Limb (tissue), 2 donors: ENCODE results near the gene CGB3.
"Not testable (repeated sequence)": the region's sequence is repeated elsewhere in the genome, so short reads cannot be mapped to it uniquely, and the experiment has no call there.

Experiments used
- DNase-seq, 2 donors: peaks; one replicate each; pipeline ENCODE4 v3.0.0-alpha.2; 2016; ENCODE audit errors: extremely low spot score in 2 of 2

CGB3 gene

GRCh38 chr19:49024233-49024632 lies at the start of gene CGB3:
CGB3 (minus strand) TSS chr19:49024333; CDS start chr19:49023971, 362 bp downstream.
- DNase-seq, result not testable (repeated sequence)

- DNase-seq, result peak in 1 of 2 donors; percentile 63
Observed at GRCh38 chr19:49071860-49072547, 47.9 kb upstream of the CGB3 start.

- no peak for DNase-seq
Observed at GRCh38 chr19:49070416-49070815, 46.3 kb upstream of the CGB3 start.

GRCh38 chr19:49069026-49069425 lies 44.9 kb upstream of the CGB3 start:
- DNase-seq, result no peak

- no peak for DNase-seq
Observed at GRCh38 chr19:49067554-49067953, 43.4 kb upstream of the CGB3 start.

GRCh38 chr19:49065905-49066512 lies 41.9 kb upstream of the CGB3 start:
- DNase-seq, result no peak

GRCh38 chr19:49064768-49065611 lies 40.9 kb upstream of the CGB3 start, which contains the start of gene NTF4:
NTF4 (minus strand) TSS chr19:49064818; CDS start chr19:49061997, 2,821 bp downstream.
- peak in 1 of 2 donors; percentile 75 for DNase-seq

- no peak for DNase-seq
Observed at GRCh38 chr19:49064029-49064629, 40.0 kb upstream of the CGB3 start.

- no peak for DNase-seq
Observed at GRCh38 chr19:49061445-49061844, 37.3 kb upstream of the CGB3 start.

- no peak for DNase-seq
Observed at GRCh38 chr19:49061000-49061399, 36.9 kb upstream of the CGB3 start.

GRCh38 chr19:49059053-49059452 lies 34.9 kb upstream of the CGB3 start:
- DNase-seq, result no peak

GRCh38 chr19:49058562-49058961 lies 34.4 kb upstream of the CGB3 start:
- no peak for DNase-seq

GRCh38 chr19:49057636-49058234 lies 33.6 kb upstream of the CGB3 start, which contains the start of gene CGB7:
CGB7 (minus strand) TSS chr19:49057749; CDS start chr19:49055375, 2,374 bp downstream.
- DNase-seq, result peak; percentile 26 to 61

- not testable (repeated sequence) for DNase-seq
Observed at GRCh38 chr19:49056902-49057596, 32.9 kb upstream of the CGB3 start.

- DNase-seq, result peak in 1 of 2 donors; percentile 62
Observed at GRCh38 chr19:49056101-49056901, 32.2 kb upstream of the CGB3 start.

GRCh38 chr19:49050376-49051033 lies 26.4 kb upstream of the CGB3 start:
- DNase-seq, result not testable (repeated sequence)

GRCh38 chr19:49049834-49050233 lies 25.7 kb upstream of the CGB3 start:
- DNase-seq, result not testable (repeated sequence)

GRCh38 chr19:49049011-49049410 lies 24.9 kb upstream of the CGB3 start, which contains the start of gene CGB8:
CGB8 (minus strand) TSS chr19:49049111; CDS start chr19:49048739, 372 bp downstream.
- DNase-seq, result not testable (repeated sequence)

- not testable (repeated sequence) for DNase-seq
Observed at GRCh38 chr19:49043548-49043947, 19.4 kb upstream of the CGB3 start, which contains the start of gene CGB5. CGB5 (plus strand) TSS chr19:49043848; CDS start chr19:49044210, 362 bp downstream.
